ENCODE data around the gene PRSS12. TPM values are rescaled to one million over a fixed set of nuclear protein-coding genes. Genes with fewer than 3 reads are reported as not detected.

PRSS12 gene
- total RNA-seq, 1 experiment from 2014 or later: 0.23 TPM

GRCh38 chr4:118327554-118328241 lies 25.1 kb downstream of the PRSS12 start:
- CTCF ChIA-PET: no interaction called here

DNA sequence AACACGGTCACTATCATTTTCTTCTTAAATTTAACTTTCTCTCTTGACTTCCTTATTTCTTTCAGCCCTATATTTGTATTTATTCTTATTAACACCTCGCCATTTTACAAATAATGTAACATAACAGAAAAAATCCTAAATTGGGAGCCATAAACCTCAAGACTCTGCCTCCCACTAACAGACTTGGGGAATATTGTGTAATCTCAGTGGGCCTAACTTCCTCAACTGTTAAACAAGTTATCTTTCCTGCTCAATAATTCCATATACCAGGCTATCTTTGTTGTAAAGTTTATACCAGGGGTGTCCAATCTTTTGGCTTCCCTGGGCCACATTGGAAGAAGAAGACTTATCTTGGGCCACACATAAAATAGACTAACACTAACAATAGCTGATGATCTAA lies 26.2 kb downstream of the PRSS12 start:
- ChIA-PET POLR2A (no interaction called here), CTCF (no interaction called here)
- H3K36me3 ChIP-seq (ENCODE audit: control insufficient read depth, insufficient read depth, low read length): no peaks in the 10 kb centered on the region
- intact Hi-C loops (cut with micrococcal nuclease; ENCODE audit: unreplicated experiment) (no loop called here), in situ Hi-C loops (cut with HindIII; ENCODE audit: low pct_unique_long_range_greater_than_20kb, low sequenced_read_pairs) (no loop called here)
- DNase-seq (ENCODE audit: low read depth, low spot score): no peak
- no peaks in the 10 kb centered on the region for H3K4me1 ChIP-seq (ENCODE audit: control insufficient read depth, insufficient read depth, low read length)
- TF ChIP-seq, protein P1, sequence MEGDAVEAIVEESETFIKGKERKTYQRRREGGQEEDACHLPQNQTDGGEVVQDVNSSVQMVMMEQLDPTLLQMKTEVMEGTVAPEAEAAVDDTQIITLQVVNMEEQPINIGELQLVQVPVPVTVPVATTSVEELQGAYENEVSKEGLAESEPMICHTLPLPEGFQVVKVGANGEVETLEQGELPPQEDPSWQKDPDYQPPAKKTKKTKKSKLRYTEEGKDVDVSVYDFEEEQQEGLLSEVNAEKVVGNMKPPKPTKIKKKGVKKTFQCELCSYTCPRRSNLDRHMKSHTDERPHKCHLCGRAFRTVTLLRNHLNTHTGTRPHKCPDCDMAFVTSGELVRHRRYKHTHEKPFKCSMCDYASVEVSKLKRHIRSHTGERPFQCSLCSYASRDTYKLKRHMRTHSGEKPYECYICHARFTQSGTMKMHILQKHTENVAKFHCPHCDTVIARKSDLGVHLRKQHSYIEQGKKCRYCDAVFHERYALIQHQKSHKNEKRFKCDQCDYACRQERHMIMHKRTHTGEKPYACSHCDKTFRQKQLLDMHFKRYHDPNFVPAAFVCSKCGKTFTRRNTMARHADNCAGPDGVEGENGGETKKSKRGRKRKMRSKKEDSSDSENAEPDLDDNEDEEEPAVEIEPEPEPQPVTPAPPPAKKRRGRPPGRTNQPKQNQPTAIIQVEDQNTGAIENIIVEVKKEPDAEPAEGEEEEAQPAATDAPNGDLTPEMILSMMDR (IDR thresholded peaks at IDR 0.05): no peak
- TF ChIP-seq POLR2AphosphoS5 (IDR thresholded peaks at IDR 0.05; ENCODE audit: low read depth, low read length): no peak
- no peak for TF ChIP-seq SIN3A (IDR thresholded peaks at IDR 0.05; ENCODE audit: borderline replicate concordance, insufficient read depth, low read depth, low read length)
- TF ChIP-seq TCF7L2 (IDR thresholded peaks at IDR 0.05; ENCODE audit: low read depth, low read length): no peak
- TF ChIP-seq, protein P2, sequence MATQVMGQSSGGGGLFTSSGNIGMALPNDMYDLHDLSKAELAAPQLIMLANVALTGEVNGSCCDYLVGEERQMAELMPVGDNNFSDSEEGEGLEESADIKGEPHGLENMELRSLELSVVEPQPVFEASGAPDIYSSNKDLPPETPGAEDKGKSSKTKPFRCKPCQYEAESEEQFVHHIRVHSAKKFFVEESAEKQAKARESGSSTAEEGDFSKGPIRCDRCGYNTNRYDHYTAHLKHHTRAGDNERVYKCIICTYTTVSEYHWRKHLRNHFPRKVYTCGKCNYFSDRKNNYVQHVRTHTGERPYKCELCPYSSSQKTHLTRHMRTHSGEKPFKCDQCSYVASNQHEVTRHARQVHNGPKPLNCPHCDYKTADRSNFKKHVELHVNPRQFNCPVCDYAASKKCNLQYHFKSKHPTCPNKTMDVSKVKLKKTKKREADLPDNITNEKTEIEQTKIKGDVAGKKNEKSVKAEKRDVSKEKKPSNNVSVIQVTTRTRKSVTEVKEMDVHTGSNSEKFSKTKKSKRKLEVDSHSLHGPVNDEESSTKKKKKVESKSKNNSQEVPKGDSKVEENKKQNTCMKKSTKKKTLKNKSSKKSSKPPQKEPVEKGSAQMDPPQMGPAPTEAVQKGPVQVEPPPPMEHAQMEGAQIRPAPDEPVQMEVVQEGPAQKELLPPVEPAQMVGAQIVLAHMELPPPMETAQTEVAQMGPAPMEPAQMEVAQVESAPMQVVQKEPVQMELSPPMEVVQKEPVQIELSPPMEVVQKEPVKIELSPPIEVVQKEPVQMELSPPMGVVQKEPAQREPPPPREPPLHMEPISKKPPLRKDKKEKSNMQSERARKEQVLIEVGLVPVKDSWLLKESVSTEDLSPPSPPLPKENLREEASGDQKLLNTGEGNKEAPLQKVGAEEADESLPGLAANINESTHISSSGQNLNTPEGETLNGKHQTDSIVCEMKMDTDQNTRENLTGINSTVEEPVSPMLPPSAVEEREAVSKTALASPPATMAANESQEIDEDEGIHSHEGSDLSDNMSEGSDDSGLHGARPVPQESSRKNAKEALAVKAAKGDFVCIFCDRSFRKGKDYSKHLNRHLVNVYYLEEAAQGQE (IDR thresholded peaks at IDR 0.05; ENCODE audit: insufficient read depth in 1 of 2, low read depth in 2 of 2, low read length in 1 of 2): no peak
- no peaks in the 10 kb centered on the region for H3K27me3 ChIP-seq (ENCODE audit: control insufficient read depth, insufficient read depth, low read length)
- no TSS peak for BruUV-seq (replicated peaks)
- H3K9me3 ChIP-seq (ENCODE audit: control insufficient read depth, insufficient read depth, low read depth, low read length): no peaks in the 10 kb centered on the region
- no peak overlapping the region for H3K4me3 ChIP-seq (ENCODE audit: low read depth in 2 of 2, low read length in 2 of 2)
- H3K27ac ChIP-seq (ENCODE audit: low read length): no peak overlapping the region
- ATAC-seq: no peak

More at GRCh38 chr4:118327554-118328241, 25.1 kb downstream of the PRSS12 start:
- Histone ChIP-seq H3K4me1 (ENCODE audit: control insufficient read depth, insufficient read depth, low read length) (no peaks in the 10 kb centered on the region), H3K9me3 (ENCODE audit: control insufficient read depth, insufficient read depth, low read depth, low read length) (no peaks in the 10 kb centered on the region), H3K27ac (ENCODE audit: low read length) (no peak overlapping the region), H3K36me3 (ENCODE audit: control insufficient read depth, insufficient read depth, low read length) (no peaks in the 10 kb centered on the region), H3K4me3 (ENCODE audit: low read depth in 2 of 2, low read length in 2 of 2) (no peak overlapping the region), H3K27me3 (ENCODE audit: control insufficient read depth, insufficient read depth, low read length) (no peaks in the 10 kb centered on the region)
- intact Hi-C loops (cut with micrococcal nuclease; ENCODE audit: unreplicated experiment) (no loop called here), in situ Hi-C loops (cut with HindIII; ENCODE audit: low pct_unique_long_range_greater_than_20kb, low sequenced_read_pairs) (no loop called here)
- ATAC-seq (no peak), DNase-seq (ENCODE audit: low read depth, low spot score) (no peak)
- TF ChIP-seq, protein P1 (IDR thresholded peaks at IDR 0.05): no peak
- no peak for TF ChIP-seq TCF7L2 (IDR thresholded peaks at IDR 0.05; ENCODE audit: low read depth, low read length)
- no peak for TF ChIP-seq SIN3A (IDR thresholded peaks at IDR 0.05; ENCODE audit: borderline replicate concordance, insufficient read depth, low read depth, low read length)
- TF ChIP-seq POLR2AphosphoS5 (IDR thresholded peaks at IDR 0.05; ENCODE audit: low read depth, low read length): no peak
- TF ChIP-seq, protein P2 (IDR thresholded peaks at IDR 0.05; ENCODE audit: insufficient read depth in 1 of 2, low read depth in 2 of 2, low read length in 1 of 2): no peak
- POLR2A ChIA-PET: no interaction called here
- no TSS peak for BruUV-seq (replicated peaks)
